ENCODE results near the gene ZMPSTE24.

The ZMPSTE24 gene

GRCh38 chr1:40257313-40257687 is 736 bp upstream of the ZMPSTE24 start:
- peak overlapping the region; percentile 92 for H3K4me3 ChIP-seq (ENCODE audit: low read depth, low read length)
- TF ChIP-seq, protein P1, sequence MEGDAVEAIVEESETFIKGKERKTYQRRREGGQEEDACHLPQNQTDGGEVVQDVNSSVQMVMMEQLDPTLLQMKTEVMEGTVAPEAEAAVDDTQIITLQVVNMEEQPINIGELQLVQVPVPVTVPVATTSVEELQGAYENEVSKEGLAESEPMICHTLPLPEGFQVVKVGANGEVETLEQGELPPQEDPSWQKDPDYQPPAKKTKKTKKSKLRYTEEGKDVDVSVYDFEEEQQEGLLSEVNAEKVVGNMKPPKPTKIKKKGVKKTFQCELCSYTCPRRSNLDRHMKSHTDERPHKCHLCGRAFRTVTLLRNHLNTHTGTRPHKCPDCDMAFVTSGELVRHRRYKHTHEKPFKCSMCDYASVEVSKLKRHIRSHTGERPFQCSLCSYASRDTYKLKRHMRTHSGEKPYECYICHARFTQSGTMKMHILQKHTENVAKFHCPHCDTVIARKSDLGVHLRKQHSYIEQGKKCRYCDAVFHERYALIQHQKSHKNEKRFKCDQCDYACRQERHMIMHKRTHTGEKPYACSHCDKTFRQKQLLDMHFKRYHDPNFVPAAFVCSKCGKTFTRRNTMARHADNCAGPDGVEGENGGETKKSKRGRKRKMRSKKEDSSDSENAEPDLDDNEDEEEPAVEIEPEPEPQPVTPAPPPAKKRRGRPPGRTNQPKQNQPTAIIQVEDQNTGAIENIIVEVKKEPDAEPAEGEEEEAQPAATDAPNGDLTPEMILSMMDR (conservative IDR thresholded peaks at IDR 0.05; ENCODE audit: low read depth, low read length), result no peak
- DNase-seq (ENCODE audit: low read depth), result no peak

GRCh38 chr1:40258445-40258769 is 371 bp downstream of the ZMPSTE24 start:
- peak overlapping the region; percentile 92 for H3K4me3 ChIP-seq (ENCODE audit: low read depth, low read length)
- peak; percentile 30 for DNase-seq (ENCODE audit: low read depth)
- TF ChIP-seq, protein P1 (conservative IDR thresholded peaks at IDR 0.05; ENCODE audit: low read depth, low read length), result no peak

DNA sequence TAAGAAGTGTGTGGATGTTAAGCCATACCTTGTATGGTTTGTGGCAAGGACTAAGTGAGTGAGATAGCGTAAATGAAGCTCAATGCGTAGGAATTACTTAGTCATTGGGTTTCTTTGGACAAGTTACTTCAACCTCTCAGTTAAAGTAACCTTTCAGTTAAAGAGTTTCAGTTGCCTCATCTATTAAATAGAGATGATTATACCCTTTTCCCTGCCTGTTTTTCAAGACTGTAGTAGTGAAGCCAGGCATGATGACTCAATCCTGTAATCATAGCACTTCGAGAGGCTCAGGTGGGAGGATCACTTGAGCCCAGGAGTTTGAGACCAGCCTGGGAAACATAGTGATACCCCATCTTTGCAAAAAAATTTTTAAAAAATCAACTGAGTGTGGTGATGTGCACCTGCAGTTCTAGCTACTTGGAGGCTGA is 6.3 kb downstream of the ZMPSTE24 start:
- no peak for DNase-seq (ENCODE audit: low read depth)
- no peak overlapping the region for H3K4me3 ChIP-seq (ENCODE audit: low read depth, low read length)
- TF ChIP-seq, protein P1 (conservative IDR thresholded peaks at IDR 0.05; ENCODE audit: low read depth, low read length), result no peak

DNA sequence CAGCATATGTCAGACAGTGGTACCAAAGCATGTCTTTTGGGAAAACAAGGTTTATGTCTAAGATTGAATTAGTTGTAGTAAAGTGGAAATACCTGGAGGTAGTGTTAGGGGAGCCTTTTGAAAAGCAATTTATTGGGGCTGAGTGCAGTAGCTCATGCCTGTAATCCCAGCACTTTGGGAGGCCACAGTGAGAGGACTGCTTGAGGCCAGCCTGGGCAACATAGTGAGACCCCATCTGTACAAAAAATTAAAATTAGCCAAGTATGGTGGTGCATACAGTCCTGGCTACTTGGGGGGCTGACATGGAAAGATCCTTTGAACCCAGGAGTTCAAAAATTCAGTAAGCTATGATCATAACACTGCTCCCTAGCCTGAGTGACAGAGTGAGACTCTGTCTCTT is 7.3 kb downstream of the ZMPSTE24 start:
- no peak overlapping the region for H3K4me3 ChIP-seq (ENCODE audit: low read depth, low read length)
- TF ChIP-seq, protein P1 (conservative IDR thresholded peaks at IDR 0.05; ENCODE audit: low read depth, low read length), result no peak
- DNase-seq (ENCODE audit: low read depth), result no peak

GRCh38 chr1:40265919-40266318 is 7.9 kb downstream of the ZMPSTE24 start:
- no peak for DNase-seq (ENCODE audit: low read depth)
- H3K4me3 ChIP-seq (ENCODE audit: low read depth, low read length), result no peak overlapping the region
- TF ChIP-seq, protein P1 (conservative IDR thresholded peaks at IDR 0.05; ENCODE audit: low read depth, low read length), result no peak

- no peak overlapping the region for H3K4me3 ChIP-seq (ENCODE audit: low read depth, low read length)
- no peak for DNase-seq (ENCODE audit: low read depth)
- TF ChIP-seq, protein P1 (conservative IDR thresholded peaks at IDR 0.05; ENCODE audit: low read depth, low read length), result no peak
Observed at GRCh38 chr1:40266786-40267535, 8.9 kb downstream of the ZMPSTE24 start.

DNA sequence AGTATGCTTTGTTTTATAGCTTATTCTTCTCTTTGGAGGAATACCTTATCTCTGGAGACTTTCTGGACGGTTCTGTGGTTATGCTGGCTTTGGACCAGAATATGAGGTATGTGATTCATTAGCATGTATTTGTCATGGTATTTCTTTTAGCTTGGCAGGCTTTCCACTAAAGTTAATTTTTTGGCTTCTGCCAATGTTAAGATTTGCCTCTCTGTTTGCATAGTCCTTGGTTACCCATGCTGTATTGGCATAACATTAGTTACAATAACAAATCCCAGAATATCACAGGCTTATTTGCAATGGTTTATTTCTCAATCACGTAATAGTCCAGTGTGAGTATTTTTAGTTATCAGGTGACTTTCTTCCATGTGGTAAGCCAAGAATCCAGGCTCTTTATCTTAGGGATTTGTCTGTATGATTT is 9.7 kb downstream of the ZMPSTE24 start:
- TF ChIP-seq, protein P1 (conservative IDR thresholded peaks at IDR 0.05; ENCODE audit: low read depth, low read length), result no peak
- peak; percentile 94 for DNase-seq (ENCODE audit: low read depth)
- H3K4me3 ChIP-seq (ENCODE audit: low read depth, low read length), result no peak overlapping the region
